ENCODE measurements around the gene OR8S1.
"Not testable (repeated sequence)": the region's sequence is repeated elsewhere in the genome, so short reads cannot be mapped to it uniquely, and the experiment has no call there.

OR8S1 gene

DNA sequence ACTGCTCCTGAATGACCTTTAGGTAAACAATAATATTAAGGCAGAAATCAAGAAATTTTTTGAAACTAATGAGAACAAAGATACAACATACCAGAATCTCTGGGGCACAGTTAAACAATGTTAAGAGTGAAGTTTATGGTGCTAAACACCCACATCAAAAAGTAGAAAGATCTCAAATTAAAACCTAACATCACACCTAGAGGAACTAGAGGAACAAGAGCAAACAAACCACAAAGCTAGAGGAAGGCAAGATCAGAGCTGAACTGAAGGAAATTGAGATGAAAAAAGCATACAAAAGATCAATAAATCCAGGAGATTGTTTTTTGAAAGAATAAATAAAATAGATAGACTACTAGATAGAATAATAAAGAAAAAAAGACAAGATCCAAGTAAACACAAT is 7.2 kb downstream of the OR8S1 start:
- POLR2A ChIA-PET (ENCODE audit: low non-redundant PET), result no interaction called here
- TF ChIP-seq, protein P1, sequence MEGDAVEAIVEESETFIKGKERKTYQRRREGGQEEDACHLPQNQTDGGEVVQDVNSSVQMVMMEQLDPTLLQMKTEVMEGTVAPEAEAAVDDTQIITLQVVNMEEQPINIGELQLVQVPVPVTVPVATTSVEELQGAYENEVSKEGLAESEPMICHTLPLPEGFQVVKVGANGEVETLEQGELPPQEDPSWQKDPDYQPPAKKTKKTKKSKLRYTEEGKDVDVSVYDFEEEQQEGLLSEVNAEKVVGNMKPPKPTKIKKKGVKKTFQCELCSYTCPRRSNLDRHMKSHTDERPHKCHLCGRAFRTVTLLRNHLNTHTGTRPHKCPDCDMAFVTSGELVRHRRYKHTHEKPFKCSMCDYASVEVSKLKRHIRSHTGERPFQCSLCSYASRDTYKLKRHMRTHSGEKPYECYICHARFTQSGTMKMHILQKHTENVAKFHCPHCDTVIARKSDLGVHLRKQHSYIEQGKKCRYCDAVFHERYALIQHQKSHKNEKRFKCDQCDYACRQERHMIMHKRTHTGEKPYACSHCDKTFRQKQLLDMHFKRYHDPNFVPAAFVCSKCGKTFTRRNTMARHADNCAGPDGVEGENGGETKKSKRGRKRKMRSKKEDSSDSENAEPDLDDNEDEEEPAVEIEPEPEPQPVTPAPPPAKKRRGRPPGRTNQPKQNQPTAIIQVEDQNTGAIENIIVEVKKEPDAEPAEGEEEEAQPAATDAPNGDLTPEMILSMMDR (conservative IDR thresholded peaks at IDR 0.05; ENCODE audit: low read depth), result no peak
- no peak for DNase-seq (ENCODE audit: low spot score)
- H3K27ac ChIP-seq, result no peak overlapping the region
- CTCF ChIA-PET, result interaction anchor here (0.6 to 1.1 kb wide), 3 partner anchors 10 to 511 kb away, joined by 3 to 7 read pairs (median 4); no protein-coding TSS in a partner anchor

DNA sequence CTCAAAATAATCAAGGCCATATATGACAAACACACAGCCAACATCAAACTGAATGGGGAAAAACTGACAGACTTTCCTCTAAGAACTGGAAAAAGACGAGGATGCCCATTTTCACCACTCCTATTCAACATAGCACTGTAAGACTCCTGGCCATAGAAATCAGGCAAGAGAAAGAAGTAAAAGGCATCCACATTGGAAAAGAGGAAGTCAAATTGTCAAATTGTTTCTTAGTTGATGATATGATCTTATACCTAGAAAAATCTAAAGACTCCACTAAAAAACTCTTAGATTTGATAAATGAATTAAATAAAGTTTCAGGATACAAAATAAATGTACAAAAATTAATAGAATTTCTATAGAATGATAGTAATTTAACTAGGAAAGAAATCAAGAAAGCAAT is 11.2 kb downstream of the OR8S1 start:
- ChIA-PET CTCF (no interaction called here), POLR2A (ENCODE audit: low non-redundant PET) (no interaction called here)
- TF ChIP-seq, protein P1 (conservative IDR thresholded peaks at IDR 0.05; ENCODE audit: low read depth), result no peak
- DNase-seq (ENCODE audit: low spot score), result no peak
- no peak overlapping the region for H3K27ac ChIP-seq

- TF ChIP-seq, protein P1 (conservative IDR thresholded peaks at IDR 0.05; ENCODE audit: low read depth), result peak; percentile 50
- ChIA-PET POLR2A (ENCODE audit: low non-redundant PET) (no interaction called here), CTCF (interaction anchor here (0.5 to 6.2 kb wide), 14 partner anchors 9 to 788 kb away, joined by 3 to 79 read pairs (median 3); partner anchors contain the start of gene ZNF641)
- DNase-seq (ENCODE audit: low spot score), result peak; percentile 36
- no peak overlapping the region for H3K27ac ChIP-seq
These were observed 17.0 kb downstream of the OR8S1 start for GRCh38 chr12:48542300-48542928.

DNA sequence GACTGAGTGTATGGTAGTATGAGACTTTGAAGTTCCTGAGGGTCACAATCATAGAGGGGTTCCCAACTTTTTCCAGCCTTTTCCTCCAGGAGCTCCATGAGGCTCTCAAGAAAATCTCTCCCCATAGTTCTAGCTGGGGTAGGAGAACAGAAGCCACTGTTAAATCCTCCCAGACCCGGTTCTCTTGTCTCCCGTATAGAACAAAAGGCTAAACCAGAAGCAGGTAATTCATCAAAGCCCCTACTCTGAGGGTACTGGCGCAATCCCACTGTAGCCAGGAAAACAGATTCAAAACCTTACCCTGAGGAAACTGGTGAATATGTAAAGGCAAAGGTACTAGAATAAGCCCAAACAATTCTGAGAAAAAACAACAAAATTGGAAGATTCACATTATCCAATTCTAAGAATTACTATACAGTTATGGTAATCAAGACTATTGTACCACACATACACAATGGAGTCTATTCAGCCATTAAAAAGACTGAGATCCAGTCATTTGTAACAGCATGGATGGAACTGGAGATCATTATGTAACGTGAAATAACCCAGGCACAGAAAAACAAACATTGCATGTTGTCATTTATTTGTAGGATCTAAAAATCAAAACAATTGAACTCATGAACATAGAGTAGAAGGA is 20.5 kb downstream of the OR8S1 start:
- TF ChIP-seq, protein P1 (conservative IDR thresholded peaks at IDR 0.05; ENCODE audit: low read depth), result no peak
- ChIA-PET CTCF (interaction anchor here (6.2 kb wide), 1 partner anchor 72 kb away, joined by 79 read pairs; no protein-coding TSS in a partner anchor), POLR2A (ENCODE audit: low non-redundant PET) (interaction anchor here (0.6 kb wide), 1 partner anchor 92 kb away, joined by 8 read pairs; no protein-coding TSS in a partner anchor)
- H3K27ac ChIP-seq, result no peak overlapping the region
- no peak for DNase-seq (ENCODE audit: low spot score)

DNA sequence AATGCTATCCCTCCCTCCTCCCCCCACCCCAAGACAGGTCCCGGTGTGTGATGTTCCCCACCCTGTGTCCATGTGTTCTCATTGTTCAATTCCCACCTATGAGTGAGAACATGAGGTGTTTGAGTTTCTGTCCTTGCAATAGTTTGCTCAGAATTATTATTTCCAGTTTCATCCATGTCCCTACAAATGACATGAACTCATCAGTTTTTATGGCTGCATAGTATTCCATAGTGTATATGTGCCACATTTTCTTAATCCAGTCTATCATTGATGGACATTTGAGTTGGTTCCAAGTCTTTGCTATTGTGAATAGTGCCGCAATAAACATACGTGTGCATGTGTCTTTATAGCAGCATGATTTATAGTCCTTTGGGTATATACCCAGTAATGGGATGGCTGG is 21.6 kb downstream of the OR8S1 start:
- CTCF ChIA-PET; DNase-seq (ENCODE audit: low spot score); H3K27ac ChIP-seq: not testable (repeated sequence)
- POLR2A ChIA-PET (ENCODE audit: low non-redundant PET), result interaction anchor here (0.6 kb wide), 1 partner anchor 93 kb away, joined by 8 read pairs; no protein-coding TSS in a partner anchor

DNA sequence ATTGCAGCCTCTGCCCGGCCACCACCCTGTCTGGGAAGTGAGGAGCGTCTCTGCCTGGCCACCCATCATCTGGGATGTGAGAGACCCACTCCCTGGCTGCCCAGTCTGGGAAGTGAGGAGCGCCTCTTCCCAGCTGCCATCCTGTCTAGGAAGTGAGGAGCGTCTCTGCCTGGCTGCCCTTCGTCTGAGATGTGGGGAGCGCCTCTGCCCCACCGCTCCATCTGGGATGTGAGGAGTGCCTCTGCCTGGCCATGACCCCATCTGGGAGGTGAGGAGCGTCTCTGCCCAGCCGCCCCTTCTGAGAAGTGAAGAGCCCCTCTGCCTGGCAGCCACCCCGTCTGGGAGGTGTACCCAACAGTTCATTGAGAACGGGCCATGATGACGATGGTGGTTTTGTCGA is 26.2 kb downstream of the OR8S1 start:
- CTCF ChIA-PET; DNase-seq (ENCODE audit: low spot score); H3K27ac ChIP-seq; POLR2A ChIA-PET (ENCODE audit: low non-redundant PET): not testable (repeated sequence)

DNA sequence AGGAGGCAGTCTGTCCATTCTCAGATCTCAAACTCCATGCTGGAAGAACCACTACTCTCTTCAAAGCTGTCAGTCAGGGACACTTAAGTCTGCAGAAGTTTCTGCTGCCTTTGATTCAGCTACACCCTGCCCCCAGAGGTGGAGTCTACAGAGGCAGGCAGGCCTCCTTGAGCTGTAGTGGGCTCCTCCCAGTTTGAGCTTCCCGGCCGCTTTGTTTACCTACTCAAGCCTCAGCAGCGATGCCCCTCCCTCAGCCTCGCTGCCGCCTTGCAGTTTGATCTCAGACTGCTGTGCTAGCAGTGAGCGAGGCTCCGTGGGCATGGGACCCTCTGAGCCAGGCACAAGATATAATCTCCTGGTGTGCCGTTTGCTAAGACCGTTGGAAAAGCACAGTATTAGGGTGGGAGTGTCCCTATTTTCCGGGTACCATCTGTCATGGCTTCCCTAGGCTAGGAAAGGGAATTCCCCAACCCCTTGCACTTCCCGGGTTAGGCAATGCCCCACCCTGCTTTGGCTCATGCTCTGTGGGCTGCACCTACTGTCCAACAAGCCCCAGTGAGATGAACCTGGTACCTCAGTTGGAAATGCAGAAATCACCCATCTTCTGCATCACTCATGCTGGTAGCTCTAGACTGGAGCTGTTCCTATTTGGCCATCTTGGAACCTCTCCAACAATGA is 28.4 kb downstream of the OR8S1 start:
- H3K27ac ChIP-seq; DNase-seq (ENCODE audit: low spot score); POLR2A ChIA-PET (ENCODE audit: low non-redundant PET): not testable (repeated sequence)
- CTCF ChIA-PET, result interaction anchor here (0.6 kb wide), 1 partner anchor 11 kb away, joined by 3 read pairs; no protein-coding TSS in a partner anchor

DNA sequence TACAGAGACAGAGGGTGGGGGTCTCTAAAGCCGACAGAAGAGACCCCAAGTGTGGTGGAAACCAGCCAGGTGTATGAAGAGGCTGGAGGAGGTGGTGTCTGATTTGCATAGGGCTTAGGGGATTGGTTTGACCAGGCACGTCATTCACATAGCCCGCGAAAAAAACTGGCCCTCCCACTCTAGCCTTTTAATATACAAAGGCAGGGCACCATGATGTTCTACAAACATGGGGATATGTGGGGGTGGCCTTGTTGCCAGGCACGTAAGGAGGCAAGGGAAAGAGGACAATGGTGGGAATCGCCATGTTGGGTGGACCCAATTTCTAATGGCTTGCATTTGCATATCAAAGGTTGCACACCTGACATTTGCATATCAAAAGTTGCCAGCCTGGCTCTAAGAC is 31.2 kb downstream of the OR8S1 start:
- ChIA-PET CTCF (interaction anchor here (0.6 to 1.1 kb wide), 2 partner anchors 116 to 371 kb away, joined by 3 read pairs; no protein-coding TSS in a partner anchor), POLR2A (ENCODE audit: low non-redundant PET) (no interaction called here)
- TF ChIP-seq, protein P1 (conservative IDR thresholded peaks at IDR 0.05; ENCODE audit: low read depth), result no peak
- no peak for DNase-seq (ENCODE audit: low spot score)
- H3K27ac ChIP-seq, result no peak overlapping the region
